ENCODE measurements around the gene MTCH1. TPM values are rescaled to one million over a fixed set of nuclear protein-coding genes. Genes with fewer than 3 reads are reported as not detected.

The MTCH1 gene
- total RNA-seq, 1 donor from 2014 or later = 133 TPM

GRCh38 chr6:36927691-36928546, 58.1 kb downstream of the MTCH1 start:
- H3K4me3 Mint-ChIP-seq = no peak overlapping the region
- peaks cover 35% of the 10 kb centered on the region for H3K36me3 Mint-ChIP-seq (ENCODE audit: low read depth)
- no peak overlapping the region for H3K27ac Mint-ChIP-seq

GRCh38 chr6:36926708-36927513, 59.1 kb downstream of the MTCH1 start:
- H3K36me3 Mint-ChIP-seq (ENCODE audit: low read depth) = peaks cover 40% of the 10 kb centered on the region
- no peaks in the 10 kb centered on the region for H3K9me3 Mint-ChIP-seq
- H3K27ac Mint-ChIP-seq = no peak overlapping the region
- TF ChIP-seq CTCF (IDR thresholded peaks at IDR 0.05) = no peak
- ATAC-seq (ENCODE audit: low read depth) (no peak), DNase-seq (no peak)
- ChIA-PET CTCF (interaction anchor here (1.1 kb wide), 1 partner anchor 284 kb away, joined by 3 read pairs; no protein-coding TSS in a partner anchor), POLR2A (no interaction called here)
- intact Hi-C loops (cut with micrococcal nuclease) = no loop called here
- no peak overlapping the region for H3K4me3 Mint-ChIP-seq
- H3K4me1 Mint-ChIP-seq = peaks cover 4% of the 10 kb centered on the region
- H3K27me3 Mint-ChIP-seq = no peaks in the 10 kb centered on the region

More at GRCh38 chr6:36927691-36928546, 58.1 kb downstream of the MTCH1 start:
- CTCF ChIA-PET = interaction anchor here (1.1 kb wide), 1 partner anchor 283 kb away, joined by 3 read pairs; no protein-coding TSS in a partner anchor
- H3K9me3 Mint-ChIP-seq = no peaks in the 10 kb centered on the region
- no peak for ATAC-seq (ENCODE audit: low read depth)
- POLR2A ChIA-PET = no interaction called here
- H3K27me3 Mint-ChIP-seq = no peaks in the 10 kb centered on the region
- no peak for TF ChIP-seq CTCF (IDR thresholded peaks at IDR 0.05)
- H3K4me1 Mint-ChIP-seq = peaks cover 4% of the 10 kb centered on the region
- no peak for DNase-seq
- intact Hi-C loops (cut with micrococcal nuclease) = no loop called here

GRCh38 chr6:36925809-36926208, 60.2 kb downstream of the MTCH1 start:
- Mint-ChIP-seq H3K36me3 (ENCODE audit: low read depth) (peaks cover 48% of the 10 kb centered on the region), H3K4me1 (peaks cover 4% of the 10 kb centered on the region), H3K27ac (no peak overlapping the region), H3K4me3 (no peak overlapping the region), H3K27me3 (no peaks in the 10 kb centered on the region), H3K9me3 (no peaks in the 10 kb centered on the region)
- ChIA-PET CTCF (no interaction called here), POLR2A (no interaction called here)
- DNase-seq (no peak), ATAC-seq (ENCODE audit: low read depth) (no peak)
- no peak for TF ChIP-seq CTCF (IDR thresholded peaks at IDR 0.05)
- intact Hi-C loops (cut with micrococcal nuclease) = no loop called here

- H3K27ac Mint-ChIP-seq = no peak overlapping the region
- no peaks in the 10 kb centered on the region for H3K27me3 Mint-ChIP-seq
- intact Hi-C loops (cut with micrococcal nuclease) = no loop called here
- H3K36me3 Mint-ChIP-seq (ENCODE audit: low read depth) = peaks cover 56% of the 10 kb centered on the region
- no peak for TF ChIP-seq CTCF (IDR thresholded peaks at IDR 0.05)
- peaks cover 4% of the 10 kb centered on the region for H3K4me1 Mint-ChIP-seq
- H3K4me3 Mint-ChIP-seq = no peak overlapping the region
- H3K9me3 Mint-ChIP-seq = no peaks in the 10 kb centered on the region
- ATAC-seq (ENCODE audit: low read depth) = no peak
- ChIA-PET POLR2A (no interaction called here), CTCF (no interaction called here)
- no peak for DNase-seq
Observed at GRCh38 chr6:36924778-36925374, 61.1 kb downstream of the MTCH1 start.

GRCh38 chr6:36924131-36924530, 61.9 kb downstream of the MTCH1 start:
- no peaks in the 10 kb centered on the region for H3K27me3 Mint-ChIP-seq
- ChIA-PET POLR2A (no interaction called here), CTCF (no interaction called here)
- peaks cover 63% of the 10 kb centered on the region for H3K36me3 Mint-ChIP-seq (ENCODE audit: low read depth)
- intact Hi-C loops (cut with micrococcal nuclease) = no loop called here
- H3K9me3 Mint-ChIP-seq = no peaks in the 10 kb centered on the region
- H3K4me3 Mint-ChIP-seq = no peak overlapping the region
- DNase-seq = no peak
- no peak for ATAC-seq (ENCODE audit: low read depth)
- TF ChIP-seq CTCF (IDR thresholded peaks at IDR 0.05) = no peak
- peaks cover 4% of the 10 kb centered on the region for H3K4me1 Mint-ChIP-seq
- no peak overlapping the region for H3K27ac Mint-ChIP-seq

Data from activated B cell treated with CpG ODN at 0.5 μM for 24 hours (primary cell).